GM21515 (cell line): ENCODE measurements around the gene MBTD1.
"Not testable (repeated sequence)": the region's sequence is repeated elsewhere in the genome, so short reads cannot be mapped to it uniquely, and the experiment has no call there.

Experiments
- ATAC-seq: cut with Tn5 transposase; IDR thresholded peaks from one replicate; pipeline ENCODE4 v1.9.1; 2021; ENCODE audit not compliant: unreplicated experiment

The MBTD1 gene

DNA sequence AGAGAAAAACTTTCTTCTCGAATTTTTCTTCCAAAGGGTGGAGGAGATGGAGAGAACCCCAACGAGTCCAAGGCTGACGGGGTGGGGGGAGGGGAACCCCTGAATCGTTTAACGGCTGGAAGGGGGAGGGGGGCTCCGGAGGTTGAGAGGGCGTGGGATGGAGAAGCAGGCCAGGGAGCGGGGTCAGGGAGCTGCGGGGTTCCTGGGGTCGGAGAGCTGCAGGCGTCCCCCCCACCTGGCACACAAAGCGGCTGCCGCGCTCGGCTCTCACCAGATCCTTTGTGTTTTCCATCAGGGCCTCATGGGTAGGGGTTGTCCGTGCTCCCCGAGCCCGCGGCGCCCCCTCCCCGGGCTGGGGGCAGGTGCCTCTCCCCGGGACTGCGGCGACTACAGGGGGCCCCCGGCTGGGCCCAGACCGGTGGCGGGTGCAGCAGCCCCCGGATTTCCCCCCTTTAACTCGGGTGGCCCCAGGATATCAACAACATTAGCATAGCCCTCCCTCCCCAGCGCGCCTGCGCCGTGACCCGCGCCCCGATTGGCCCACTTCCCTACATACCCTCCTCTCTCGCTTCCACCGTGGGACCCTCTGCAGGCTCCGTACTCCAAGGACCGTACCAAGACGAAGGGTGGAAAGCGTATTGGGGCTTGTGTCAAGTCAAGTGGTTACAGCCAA is at the start of gene MBTD1:
TSS of gene MBTD1 (minus strand) at position 486 of the 673 bp plus-strand sequence. CDS start 34,888 bp downstream, outside the sequence.
- peak; percentile 72 for ATAC-seq

- no peak for ATAC-seq
These were observed 45.3 kb upstream of the MBTD1 start for GRCh38 chr17:51305182-51305581.

GRCh38 chr17:51299859-51300258 is 40.0 kb upstream of the MBTD1 start:
- ATAC-seq = no peak

GRCh38 chr17:51298508-51299371 is 38.9 kb upstream of the MBTD1 start:
- no peak for ATAC-seq

- ATAC-seq = not testable (repeated sequence)
These were observed 34.5 kb upstream of the MBTD1 start for GRCh38 chr17:51294338-51294737.

DNA sequence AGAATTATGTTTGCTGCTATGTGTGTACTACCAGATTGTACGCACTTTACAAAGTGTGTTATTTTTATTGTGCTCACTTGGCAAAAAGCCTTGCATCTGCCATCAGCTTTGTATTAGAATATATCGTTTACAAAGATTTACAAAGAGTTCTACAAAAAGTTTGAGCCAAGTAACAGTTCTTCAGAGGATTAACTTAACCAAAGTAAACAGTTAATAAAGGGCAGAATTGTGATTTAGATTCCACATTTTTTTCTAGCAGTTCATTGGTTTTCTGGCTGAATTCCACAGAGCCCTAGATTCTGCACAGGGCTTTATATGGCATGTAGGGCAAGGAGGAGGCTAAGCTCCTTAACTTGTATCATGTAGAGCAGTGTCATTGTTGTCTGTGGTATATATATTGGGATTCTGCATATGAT is 29.9 kb upstream of the MBTD1 start:
- no peak for ATAC-seq

GRCh38 chr17:51287412-51287811 is 27.6 kb upstream of the MBTD1 start:
- ATAC-seq = no peak

- ATAC-seq = no peak
These were observed 19.3 kb upstream of the MBTD1 start for GRCh38 chr17:51279183-51279582.

DNA sequence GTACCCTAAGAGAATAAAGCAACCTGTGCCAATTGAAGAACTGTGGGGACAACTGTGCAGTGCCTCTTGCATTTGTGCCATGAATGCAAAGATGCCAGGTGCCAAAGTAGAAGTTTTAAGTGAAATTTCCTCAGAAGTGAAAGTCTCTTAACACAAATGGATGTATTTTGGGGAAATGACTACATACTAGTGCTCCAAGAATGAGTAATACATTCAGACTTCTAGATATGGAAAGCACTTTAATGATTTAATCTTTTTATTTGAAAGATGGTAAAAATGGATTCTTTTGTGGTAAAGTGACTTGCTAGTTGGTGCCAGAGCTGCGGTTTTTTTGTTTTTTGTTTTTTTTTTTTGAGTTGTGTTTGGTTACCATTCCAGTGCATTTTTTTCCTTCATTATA is 15.5 kb upstream of the MBTD1 start:
- ATAC-seq = no peak

DNA sequence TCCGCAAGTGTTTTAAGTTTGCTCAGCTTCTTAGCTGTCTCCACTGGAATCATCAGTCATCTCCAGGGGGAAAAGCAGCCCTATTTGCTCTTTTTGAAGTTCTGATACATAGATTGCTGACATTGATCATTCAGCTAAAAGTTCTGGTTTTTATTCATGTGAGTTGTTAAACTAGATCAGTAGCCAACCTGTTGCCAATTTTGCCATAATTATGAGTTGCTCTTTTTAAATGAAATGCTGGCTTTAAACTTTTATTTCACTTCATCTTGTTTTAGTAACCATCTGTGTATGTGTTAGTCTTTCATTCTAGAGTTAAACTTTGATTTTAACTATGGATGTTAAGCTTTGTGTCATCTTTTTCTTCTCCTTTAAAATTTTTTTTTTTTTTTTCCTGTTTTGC is 13.0 kb upstream of the MBTD1 start:
- ATAC-seq = no peak

DNA sequence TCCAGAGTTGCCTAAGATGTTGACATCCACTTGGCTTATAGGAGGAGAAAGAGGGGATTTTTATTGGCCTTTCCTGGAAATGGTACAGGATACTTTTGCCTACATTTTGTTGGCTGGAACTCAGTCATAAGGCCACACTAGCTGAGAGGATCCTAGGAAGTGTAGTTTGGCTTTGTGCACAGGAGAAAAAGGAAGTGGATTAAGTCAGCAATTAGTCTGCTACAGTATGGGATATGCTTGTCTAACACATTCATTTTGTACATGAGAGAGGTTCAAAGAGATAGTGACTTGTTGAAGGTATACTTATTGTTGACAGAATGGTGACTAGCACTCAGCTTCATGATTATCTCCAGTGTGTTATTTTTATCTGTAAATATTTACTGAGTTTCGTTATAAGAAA is 10.8 kb upstream of the MBTD1 start:
- ATAC-seq = no peak

GRCh38 chr17:51269991-51270390 is 10.1 kb upstream of the MBTD1 start:
- no peak for ATAC-seq

- not testable (repeated sequence) for ATAC-seq
These were observed 4.6 kb upstream of the MBTD1 start for GRCh38 chr17:51264466-51264865.

- ATAC-seq = no peak
These were observed 3.2 kb upstream of the MBTD1 start for GRCh38 chr17:51263006-51263405.

DNA sequence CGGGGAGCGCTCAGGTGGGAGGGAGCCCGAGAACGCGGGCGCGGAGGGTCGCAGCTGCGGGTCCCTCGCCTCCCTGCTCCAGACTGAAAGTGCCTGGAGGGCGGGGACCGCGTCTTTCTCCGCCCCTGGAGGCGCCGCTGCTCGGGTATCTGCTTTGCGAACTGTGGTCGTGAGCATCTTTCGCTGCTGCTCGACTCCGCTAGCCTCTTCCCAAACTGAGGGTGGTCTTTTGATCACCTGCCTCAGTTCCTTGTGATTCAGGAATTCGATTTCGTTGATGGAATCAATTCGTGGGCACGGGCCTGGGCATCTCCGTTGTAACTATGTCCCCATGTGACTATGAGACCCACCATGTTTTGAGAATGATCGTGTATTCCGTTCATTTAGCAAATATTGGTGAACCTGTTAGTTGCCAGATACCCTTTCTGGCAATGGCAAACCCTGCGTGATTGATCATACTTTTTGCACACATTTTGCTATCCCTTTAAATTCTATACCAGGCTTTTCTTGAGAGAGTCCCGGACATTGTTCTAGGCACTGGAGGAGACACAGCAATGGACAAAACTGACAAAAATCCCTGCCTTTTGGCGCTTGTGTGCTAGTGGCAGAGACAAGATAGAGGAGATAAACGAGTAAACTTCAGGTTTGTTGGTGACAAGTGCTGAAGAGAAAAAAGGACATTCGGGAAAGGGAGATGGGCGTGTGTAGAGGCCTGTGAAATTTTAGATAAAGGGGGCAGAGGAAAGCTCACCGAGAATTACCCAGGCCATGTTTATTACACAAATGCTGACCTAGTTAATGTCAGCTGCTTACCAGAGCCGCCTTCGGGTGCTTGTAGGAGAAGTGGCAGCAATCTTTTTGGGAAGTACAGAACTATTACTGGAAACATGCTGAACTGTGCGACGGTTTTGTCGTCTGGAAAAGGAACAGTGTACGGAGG is 1.4 kb upstream of the MBTD1 start:
- no peak for ATAC-seq

DNA sequence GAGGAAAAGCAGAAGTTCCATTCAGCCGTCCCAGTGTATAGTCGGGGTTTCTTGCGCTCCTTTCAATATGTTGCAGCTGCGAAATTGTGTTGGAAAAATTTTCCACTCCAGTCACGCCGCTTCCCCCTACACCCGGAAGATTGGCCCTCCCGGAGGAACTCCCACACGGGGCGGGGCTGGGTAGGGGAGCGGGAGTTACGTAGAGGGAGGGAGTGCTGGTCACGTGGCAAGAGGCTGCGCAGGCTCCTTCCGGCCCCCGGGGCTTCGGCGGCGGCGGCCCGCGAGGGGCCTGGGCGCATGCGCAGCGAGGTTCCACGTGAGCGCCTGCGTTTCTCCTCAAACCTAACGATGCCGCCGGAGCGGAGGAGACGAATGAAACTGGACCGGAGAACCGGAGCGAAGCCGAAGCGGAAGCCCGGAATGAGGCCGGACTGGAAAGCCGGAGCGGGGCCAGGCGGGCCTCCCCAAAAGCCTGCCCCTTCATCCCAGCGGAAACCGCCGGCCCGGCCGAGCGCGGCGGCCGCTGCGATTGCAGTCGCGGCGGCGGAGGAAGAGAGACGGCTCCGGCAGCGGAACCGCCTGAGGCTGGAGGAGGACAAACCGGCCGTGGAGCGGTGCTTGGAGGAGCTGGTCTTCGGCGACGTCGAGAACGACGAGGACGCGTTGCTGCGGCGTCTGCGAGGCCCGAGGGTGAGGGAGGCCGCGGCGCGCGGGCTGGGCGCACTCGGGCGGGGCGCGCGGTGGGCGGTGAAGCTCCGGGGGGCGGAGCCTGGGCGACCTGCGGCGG is 581 bp upstream of the MBTD1 start, which contains the start of gene UTP18:
TSS of gene UTP18 (plus strand) at position 310 of the 787 bp plus-strand sequence. CDS start at position 349, 39 bp downstream.
- peak; percentile 70 for ATAC-seq

- ATAC-seq = no peak
These were observed 889 bp downstream of the MBTD1 start for GRCh38 chr17:51258756-51259563.

- ATAC-seq = no peak
These were observed 2.4 kb downstream of the MBTD1 start for GRCh38 chr17:51257150-51258081.
